GM18907 (cell line): ENCODE results near the gene ACTL7B.
"Not testable (repeated sequence)": the region's sequence is repeated elsewhere in the genome, so short reads cannot be mapped to it uniquely, and the experiment has no call there.

Experiments used
- ATAC-seq: cut with Tn5 transposase; IDR thresholded peaks from one replicate; pipeline ENCODE4 v1.9.1; 2021; ENCODE audit warnings: mild to moderate bottlenecking, moderate library complexity; ENCODE audit not compliant: unreplicated experiment

ACTL7B gene

DNA sequence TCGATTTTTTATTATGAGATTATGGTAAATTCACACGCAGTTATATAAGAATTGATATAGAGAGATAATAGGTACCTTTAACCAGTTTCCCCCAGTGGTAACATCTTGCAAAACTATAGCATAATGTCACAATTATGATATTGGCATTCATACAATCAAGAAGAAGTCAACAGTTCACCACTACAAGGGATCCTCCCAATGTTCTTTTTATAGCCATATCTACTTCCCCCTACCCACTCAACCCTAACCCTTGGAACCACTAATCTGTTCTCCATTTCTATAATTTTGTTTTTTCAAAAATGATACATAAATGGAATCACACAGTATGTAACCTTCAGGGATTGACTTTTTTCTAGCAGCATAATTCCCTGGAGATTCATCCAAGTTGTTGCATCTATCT, 9.8 kb downstream of the ACTL7B start:
- ATAC-seq, result no peak

DNA sequence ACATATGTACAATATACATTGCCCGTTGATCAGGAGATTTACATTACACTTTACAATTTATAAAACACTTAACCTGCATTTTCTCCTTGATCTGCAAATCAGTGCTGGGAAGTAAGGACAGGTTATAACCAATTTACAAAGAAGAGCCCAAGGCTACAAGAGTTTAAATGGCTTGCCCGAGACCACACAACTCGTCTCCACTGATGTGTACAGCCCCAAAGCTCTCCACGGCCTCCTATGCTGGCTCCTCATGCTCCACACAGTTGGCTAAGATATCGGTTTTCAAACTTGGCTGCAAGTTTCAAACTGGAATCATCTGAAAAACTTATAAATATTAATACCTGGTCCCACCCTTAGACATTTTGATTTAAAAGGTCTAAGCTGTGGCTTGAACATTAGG, 10.3 kb downstream of the ACTL7B start:
- no peak for ATAC-seq

DNA sequence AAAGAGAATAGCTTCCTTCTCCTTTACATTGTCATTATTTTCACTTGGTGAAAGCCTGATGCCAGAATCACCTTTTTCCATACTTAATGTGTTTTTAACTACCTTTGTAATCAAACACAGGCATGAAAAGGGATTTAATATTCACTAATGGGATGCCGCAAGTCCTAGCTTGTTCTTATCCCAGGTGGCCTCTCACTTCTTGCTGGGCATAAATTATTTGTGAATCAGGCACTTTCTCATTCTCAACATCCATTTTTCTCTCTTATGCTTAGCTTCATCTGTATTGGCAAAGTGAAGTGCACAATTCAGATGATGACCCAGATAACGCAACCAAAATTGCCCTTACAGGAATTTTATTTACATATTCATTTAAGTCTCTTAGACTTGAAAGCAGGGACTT, 10.9 kb downstream of the ACTL7B start:
- ATAC-seq, result no peak

DNA sequence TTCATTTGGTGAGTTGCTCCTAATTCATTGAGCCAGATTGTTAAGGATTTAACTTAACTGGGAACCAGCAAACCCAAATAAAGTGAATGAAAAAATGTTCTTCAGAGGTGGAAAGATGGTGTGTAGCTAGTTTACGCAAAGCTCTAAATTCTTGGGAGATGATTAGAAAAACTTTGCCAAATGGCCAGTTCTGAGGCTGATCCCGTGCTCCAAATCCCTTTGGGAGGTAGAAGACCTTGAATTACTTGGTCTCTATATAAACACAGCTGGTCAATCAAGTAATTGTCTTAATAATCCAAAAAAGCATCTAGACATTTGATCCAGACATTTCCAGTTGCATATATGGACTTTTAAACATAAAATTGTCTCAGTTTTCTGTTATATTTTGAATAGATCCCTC, 11.4 kb downstream of the ACTL7B start:
- no peak for ATAC-seq

DNA sequence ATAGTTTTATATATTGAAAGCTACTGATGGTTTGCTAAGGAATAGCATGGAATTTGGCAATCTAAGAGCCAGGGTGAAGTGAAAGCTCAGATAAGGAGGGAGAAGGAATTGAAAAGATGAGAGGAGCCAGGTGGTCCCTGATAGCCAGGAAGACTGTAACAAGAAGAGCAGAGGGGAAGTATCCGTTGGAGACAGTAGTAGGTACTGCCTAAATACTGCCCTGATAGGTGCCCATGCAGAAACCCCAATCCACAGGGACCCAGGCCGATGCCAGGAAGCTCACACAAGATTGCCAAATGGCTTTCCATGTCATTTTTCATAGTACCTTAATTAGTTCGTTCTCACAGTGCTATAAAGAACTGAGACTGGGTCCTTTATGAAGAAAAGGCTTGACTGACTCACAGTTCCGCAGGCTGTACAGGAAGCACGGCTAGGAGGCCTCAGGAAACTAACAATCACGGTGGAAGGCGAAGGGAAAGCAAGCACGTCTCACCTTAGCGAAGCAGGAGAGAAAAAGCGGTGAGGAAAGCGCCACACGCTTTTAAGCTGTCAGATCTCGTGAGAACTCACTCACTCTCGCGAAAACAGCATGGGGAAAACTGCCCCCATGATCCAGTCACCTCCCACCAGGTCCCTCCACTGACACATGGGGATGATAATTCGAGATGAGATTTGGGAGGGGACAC, 13.0 kb downstream of the ACTL7B start:
- no peak for ATAC-seq

DNA sequence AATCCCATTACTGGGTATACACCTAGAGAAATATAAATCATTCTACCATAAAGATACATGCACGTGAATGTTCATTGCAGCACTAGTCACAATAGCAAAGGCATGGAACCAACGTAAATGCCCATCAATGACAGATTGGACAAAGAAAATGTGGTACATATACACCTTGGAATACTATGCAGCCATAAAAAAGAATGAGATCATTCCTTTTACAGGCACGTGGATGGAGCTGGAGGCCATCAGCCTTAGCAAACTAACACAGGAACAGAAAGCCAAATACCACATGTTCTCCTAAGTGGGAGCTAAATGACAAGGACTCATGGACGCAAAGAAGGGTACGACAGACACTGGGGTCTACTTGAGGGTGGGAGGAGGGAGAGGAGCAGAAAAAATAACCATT, 16.2 kb downstream of the ACTL7B start:
- ATAC-seq, result not testable (repeated sequence)

DNA sequence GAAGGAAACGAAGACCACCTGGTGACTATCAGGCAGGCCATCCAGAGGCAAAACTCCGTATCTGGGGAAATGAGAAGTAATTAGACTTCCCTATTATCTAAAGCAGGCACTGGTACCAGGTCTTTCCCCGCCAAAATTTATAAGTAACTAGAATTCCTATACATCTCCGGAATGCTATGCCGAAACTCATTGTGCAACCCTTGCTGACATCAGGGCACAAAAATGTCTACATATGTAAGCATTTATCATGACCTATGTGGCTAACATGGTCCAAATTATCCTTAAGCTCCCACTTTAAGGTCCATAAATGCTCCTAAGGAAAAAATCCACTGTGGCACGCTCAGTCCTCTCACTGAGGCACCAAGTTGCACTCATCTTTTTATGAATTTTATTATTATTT, 17.8 kb downstream of the ACTL7B start:
- ATAC-seq, result no peak

DNA sequence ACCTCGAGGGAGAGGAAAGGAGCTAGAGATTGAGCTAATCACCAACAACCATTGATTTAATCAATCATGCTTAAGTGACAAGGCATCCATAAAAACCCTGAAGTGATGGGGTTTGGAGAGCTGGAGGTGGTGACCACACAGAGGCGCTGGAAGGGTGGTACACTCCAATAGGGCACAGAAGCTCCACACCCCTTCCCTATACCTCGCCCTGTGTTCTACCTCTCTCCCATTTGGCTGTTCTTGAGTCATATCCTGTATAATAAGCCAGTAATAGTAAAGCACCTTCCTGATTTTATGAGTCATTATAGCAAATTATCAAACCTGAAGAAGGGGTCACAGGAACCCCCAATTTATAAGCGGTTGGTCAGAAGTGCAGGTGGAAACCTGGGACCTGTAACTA, 18.3 kb downstream of the ACTL7B start:
- no peak for ATAC-seq

DNA sequence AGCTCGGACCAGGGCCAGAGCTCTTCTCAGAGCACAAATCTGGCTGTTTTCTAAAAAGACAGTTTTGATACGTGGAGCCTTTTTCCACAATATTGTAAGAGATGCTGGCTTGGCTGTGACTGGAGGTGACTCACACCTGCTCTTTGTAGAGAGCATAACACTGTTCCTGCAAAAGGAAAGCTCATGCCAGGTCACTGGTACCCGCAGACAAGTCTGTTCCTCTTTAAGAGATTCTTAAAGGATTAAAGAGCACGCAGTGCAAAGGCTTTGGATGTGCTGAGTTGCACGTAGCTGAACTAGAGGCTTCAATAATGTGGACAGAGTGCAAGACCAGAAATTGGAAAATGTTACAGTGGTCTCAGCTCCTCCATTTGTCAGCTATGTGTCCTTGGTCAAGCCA, 19.0 kb downstream of the ACTL7B start:
- no peak for ATAC-seq

DNA sequence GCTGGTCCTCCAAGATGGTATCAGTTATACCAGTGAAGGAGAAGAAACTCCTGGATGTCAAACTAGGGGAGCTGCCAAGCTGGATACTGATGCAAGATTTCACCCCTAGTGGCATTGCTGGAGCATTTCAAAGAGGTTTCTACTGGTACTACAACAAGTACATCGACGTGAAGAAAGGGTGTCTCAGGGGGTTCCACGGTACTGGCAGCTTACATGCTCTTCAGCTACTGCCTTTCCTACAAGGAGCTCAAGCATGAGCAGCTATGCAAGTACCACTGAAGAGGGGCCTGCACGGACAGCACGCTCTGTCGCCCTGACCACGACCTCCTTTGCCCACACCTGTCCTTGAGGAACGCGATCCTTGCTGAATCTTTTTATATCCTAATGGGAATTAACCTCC, 19.5 kb downstream of the ACTL7B start:
- ATAC-seq, result no peak

DNA sequence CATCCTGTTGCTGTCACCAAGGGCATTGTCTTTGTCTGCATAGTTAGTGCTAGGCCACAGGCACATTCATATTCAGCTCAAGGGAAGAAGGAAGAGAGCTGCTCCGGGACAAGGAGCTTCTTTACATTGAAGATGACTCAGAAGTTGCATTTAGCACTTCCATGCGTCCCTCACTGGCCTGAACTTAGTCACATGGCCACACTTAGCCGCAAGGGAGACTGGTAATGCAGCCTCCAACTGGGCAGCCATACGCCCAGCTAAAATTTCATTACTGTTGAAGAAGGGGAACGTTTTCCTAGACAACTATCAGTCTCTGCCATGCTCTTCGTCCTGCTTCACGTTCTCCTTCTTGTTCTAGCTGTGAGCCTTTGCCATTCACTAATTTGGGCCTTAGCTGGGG, 20.0 kb downstream of the ACTL7B start:
- ATAC-seq, result no peak

DNA sequence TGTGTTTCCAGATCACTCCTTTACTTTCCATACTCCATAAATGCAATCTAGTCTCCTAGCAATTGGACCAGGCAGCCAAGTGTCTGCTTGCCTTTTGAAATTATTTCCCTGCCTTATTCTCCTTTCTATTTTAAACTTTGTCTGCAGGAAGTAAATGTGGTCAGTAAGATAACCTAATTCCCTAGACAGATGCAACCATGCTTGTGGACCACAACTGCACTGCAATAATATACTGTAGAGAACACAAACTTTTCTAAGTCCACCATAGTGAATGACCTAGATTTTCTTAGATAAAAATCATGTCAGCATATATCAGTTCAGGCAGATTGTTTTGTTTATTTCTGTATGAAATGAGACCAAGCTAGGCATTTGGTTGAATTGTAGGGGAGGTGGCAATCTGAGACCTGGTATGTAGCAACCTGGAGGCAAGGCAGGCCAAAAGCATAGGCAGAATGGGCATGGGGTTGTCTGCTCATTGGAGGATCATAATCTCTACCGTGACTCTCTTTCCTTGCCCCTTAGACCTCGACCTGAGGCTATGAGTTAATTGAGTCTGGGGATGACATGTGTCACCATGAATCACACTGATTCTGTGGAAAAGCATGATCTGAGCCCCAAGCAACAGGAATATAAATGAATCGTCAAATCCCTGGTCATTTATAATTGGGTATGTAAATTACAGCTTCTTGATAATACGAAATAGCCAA, 20.7 kb downstream of the ACTL7B start:
- peak; percentile 62 for ATAC-seq

DNA sequence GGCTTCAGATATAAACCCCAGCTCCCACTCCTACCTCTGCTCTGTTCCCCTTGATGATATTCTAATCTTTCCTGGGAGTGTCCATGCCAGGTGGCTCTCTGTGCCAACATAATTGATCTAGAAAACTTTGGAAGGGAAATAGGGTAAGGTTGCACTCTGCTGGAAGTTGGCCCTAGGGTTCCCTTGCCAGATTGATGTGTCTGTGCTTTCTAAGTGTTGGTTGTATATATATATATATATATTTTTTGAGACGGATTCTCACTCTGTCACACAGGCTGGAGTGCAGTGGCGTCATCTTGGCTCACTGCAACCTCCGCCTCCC, 23.6 kb downstream of the ACTL7B start:
- no peak for ATAC-seq

DNA sequence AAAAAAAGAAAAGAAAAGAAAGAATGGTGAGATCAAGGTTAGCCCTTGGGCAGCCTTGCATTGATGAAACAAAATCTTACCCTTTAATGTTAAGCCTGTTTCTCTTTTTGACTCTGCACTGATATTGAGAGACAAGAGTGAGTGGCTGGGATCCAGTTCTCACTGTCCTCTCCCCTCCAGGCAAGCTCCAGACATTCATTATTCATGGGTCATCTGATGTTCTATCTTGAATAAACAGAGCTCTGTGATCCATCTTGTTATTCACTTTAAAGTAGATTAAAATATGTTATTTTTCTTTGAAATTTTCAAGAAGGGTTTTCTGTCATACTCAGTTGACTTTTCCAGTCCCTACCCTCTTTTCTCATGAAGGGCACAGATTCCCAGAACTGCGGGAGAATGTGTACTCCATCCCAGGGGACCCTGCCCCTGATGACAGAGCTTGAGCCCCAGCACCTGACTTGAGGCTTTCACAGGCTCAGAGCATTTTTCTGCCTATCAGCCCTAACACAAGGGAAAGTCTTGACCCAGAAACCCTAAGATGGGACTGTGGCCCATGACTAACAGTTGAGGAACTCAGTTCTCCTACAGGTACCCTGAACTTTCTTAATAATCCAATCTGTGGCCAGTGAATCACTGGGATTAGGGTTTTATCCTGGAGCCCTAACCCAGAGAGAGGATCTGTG, 24.1 kb downstream of the ACTL7B start:
- no peak for ATAC-seq

DNA sequence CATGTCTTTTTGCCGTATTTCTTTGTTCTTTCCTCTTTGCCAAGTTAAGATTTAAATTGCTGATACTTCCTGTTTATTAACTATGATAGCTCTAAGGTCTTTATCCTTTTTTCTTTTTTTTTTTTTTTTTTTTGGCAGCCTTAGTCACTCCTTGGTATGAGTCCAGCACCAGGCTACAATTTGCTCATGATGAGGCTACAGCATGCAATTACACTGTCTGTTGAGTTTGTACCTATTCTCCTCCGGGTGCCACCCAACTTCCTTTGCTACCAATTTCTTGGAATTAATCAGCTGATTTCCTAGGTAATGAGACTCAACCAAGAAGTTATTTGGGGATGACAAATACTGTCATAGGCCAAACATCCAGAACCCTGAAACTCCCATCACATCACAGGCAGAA, 25.5 kb downstream of the ACTL7B start:
- no peak for ATAC-seq

DNA sequence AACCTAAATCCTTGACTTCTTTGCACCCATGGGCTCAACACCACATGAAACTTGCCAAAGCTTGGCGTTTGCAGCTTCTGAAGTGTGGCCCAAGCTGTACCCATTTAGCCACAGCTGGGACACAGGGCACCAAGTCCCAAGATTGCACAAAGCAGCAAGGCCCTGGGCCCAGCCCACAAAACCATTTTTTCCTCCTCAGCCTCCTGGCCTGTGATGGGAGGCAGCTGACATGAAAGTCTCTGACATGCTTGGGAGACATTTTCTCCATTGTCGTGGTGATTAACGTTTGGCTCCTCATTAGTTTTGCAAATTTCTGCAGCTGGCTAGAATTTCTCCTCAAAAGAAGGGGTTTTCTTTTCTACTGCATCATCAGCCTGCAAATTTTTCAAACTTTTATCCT, 32.0 kb downstream of the ACTL7B start:
- no peak for ATAC-seq

DNA sequence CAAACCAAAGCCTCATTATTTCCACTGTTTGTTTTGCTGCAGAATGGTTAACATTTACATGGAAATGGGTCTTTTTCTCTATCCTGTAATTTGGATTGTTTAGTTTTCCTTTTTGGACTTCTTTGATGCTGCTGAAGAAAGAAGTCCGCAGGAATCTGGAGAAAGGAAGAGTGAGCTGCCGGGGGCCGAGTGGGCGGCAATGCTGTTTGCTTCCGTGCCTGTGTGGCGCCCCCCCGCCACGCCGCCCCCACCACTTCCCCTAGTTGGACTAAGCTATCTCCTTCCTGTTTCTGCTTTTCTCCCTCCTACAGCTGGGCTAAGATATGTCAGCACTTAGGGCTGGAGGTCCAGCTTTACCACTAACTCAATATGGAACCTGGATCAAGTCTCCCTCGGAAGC, 39.7 kb downstream of the ACTL7B start:
- no peak for ATAC-seq

DNA sequence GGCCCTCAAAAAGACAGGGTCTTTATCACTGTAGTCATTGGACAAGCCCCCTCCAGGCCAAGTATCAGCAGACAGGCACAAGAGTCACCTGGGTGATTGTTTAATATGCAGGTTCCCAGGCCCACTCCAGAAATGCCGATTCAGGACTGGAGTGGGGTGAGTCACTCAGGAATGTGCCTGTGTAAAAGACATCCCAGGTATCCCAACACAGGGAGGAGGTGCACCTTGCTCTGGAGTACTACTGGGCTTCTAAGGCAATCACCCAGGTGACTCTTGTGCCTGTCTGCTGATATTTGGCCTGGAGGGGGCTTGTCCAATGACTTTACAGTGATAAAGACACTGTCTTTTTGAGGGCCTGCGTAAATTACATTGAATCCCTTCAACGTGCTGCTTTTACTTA, 40.6 kb downstream of the ACTL7B start:
- ATAC-seq, result no peak

DNA sequence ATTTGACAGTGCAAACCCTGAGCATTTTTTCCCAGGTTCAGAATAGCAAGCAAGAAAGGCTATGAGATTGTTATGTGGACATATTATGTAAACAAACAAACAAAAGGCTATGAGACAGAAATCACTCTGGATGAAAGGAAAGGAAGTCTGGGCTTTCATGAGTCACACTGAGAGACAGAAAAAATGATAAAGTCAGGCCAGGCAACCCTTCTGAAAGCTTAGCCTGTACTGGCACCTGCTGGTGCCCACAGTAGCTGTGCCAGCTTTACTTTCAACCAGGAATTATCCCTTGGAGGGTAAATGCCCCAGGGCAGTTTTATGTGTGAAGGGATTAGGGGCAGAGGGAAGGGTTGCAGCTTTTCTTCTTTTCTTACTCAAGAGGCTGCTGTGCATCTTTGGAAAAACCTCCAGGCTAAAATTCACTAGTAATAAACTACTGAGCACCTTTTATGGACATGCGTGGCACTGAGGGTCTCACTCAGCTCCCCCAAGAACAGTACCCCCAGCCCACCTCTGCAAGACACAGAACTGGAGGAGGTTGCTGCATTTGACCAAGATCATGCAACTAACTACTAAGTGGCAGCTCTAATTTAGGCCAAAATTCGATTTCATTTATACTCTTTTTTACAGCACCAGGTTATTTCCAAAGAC, 41.7 kb downstream of the ACTL7B start:
- no peak for ATAC-seq

DNA sequence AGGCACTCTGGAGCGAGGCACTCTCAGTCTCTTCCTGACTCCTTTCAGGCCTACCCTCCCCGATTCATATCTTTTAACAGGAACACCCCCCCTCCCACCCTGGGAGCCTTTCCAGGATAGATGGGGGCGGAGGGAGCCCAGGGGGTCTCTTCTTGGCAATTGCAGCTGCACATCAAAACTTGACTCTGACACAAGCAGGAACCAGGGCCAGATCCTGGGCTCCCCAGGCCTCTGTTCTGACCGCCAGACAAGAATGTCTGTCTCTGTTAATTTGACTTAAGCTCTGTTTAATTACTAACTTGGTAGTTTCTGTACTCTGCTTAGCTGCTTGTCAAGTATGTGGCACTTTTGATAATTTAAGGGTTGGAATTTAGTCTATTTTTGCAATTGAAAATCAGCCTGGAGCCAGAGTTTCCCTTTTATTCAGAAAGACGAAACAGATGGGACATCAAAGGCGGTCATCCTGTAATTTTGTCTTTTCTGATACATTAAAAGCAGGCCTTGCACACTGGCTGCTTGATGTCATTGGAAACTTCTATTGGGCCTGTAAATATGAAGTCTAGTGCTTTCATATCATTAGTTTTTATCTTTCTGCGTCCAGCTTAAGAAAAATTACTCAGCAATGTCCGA, 43.3 kb downstream of the ACTL7B start:
- no peak for ATAC-seq

DNA sequence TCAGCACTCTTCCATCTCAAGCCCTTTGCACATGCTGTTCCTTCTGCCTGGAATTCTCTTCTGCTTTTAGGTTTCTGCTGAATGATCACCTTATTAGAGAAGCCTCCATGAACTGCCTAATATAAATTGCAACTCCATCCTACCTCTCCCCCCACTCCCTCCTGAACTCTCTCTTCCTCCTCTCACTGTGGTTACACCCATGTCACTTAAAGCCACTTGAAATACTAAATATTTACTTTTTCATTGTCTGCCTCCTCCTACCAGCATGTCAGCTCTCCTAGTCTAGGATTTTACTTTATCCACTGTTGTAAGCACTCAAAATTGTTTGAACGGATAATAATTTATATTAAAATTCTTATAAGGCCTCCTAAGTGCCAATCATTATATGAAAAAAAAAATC, 43.8 kb downstream of the ACTL7B start:
- no peak for ATAC-seq

DNA sequence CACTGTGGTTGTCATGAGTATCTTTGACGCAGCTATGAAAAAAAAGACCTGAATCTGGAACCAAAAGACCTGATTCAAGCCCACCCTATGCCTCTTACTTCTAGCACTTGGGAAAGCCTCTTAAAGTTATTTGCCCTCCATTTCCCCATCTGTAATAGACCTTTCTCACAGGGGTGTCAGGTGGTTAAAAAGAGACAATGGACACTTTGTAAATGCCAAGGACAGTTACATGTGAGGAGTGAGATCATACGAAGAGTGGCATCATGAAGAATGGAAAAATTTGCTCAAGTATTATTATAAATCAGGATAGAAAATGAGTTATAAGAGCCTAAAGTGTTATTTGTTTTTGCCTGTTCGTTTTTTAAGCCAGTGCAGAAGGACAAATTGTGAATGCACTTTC, 46.5 kb downstream of the ACTL7B start:
- ATAC-seq, result no peak
